ENCODE results near the gene RASA3. TPM values are rescaled to one million over a fixed set of nuclear protein-coding genes. Genes with fewer than 3 reads are reported as not detected.

RASA3 gene
- total RNA-seq, 1 experiment from 2014 or later: 0.95 TPM

DNA sequence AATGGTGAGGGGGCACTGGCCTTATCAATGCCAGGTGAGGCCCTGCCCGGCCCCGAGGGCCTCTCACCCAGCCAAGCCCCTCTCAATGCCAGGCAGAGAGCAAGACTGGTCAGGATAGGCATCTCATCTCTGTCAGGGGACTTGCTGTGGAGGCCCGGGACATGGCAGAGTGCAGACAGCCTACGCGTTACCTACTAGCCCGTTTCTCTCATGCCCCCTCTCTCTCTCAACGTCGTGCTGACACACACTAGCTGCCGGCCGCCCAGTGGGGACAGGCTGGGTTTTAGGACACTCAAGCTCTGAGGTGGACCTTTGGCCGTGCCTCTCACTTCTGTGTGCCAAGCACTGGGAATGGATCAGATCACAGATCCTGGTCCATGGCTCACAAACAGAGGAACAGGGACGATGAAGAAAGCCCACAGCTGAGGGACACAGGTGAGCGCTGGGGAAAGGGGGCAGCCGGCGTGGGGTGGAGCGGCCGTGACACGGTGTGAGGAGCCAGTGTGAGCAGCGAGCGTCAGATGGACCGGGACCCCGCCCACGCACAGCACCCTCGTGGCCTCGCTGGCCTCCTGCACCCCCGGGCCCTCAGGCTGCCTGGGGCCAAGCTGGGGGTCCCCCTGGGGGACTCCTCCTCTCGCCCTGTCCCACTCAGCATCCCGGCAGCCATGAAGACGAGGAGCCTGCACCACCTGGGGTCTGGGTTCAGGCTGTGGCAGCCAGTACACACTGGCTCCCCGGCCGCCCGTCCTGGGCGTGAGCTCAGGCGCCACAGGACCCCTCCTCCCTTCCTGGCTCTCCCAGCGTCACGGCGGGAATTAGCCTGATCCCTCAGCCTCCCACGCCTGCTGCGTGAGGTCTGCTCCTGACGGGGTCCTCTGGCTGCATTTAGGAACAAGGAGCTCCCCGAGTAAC is 81.6 kb downstream of the RASA3 start:
- DNase-seq: no peak
- no peak overlapping the region for H3K27ac Mint-ChIP-seq (ENCODE audit: unreplicated experiment)
- no peaks in the 10 kb centered on the region for H3K27me3 ChIP-seq (replicated peaks; ENCODE audit: control insufficient read depth, insufficient read depth, low read length)
- no peaks in the 10 kb centered on the region for H3K4me1 ChIP-seq
- TF ChIP-seq CTCF (IDR thresholded peaks at IDR 0.05; ENCODE audit: insufficient read depth in 1 of 2, low read depth in 1 of 2, low read length in 1 of 2, severe bottlenecking in 1 of 2, unreplicated experiment in 1 of 2): no peak
- no peaks in the 10 kb centered on the region for H3K9me3 ChIP-seq
- BruUV-seq (replicated peaks): no TSS peak
- peaks cover 7% of the 10 kb centered on the region for H3K9me3 Mint-ChIP-seq (ENCODE audit: unreplicated experiment)
- no peaks in the 10 kb centered on the region for H3K36me3 Mint-ChIP-seq (ENCODE audit: insufficient read depth, unreplicated experiment)
- intact Hi-C loops (cut with micrococcal nuclease; ENCODE audit: unreplicated experiment): no loop called here
- no peaks in the 10 kb centered on the region for H3K4me1 Mint-ChIP-seq (ENCODE audit: low read depth, unreplicated experiment)
- H3K4me3 ChIP-seq (ENCODE audit: low read depth, low read length): no peak overlapping the region
- H3K36me3 ChIP-seq (ENCODE audit: control insufficient read depth, insufficient read depth, low read length): no peaks in the 10 kb centered on the region
- H3K27me3 Mint-ChIP-seq (ENCODE audit: insufficient read depth, unreplicated experiment): no peaks in the 10 kb centered on the region
- POLR2A ChIA-PET: no interaction called here
- no peak overlapping the region for H3K4me3 Mint-ChIP-seq (ENCODE audit: unreplicated experiment)
- CTCF ChIA-PET: no interaction called here

GRCh38 chr13:114049626-114050101 is 82.8 kb downstream of the RASA3 start:
- H3K36me3 Mint-ChIP-seq (ENCODE audit: insufficient read depth, unreplicated experiment): no peaks in the 10 kb centered on the region
- Histone ChIP-seq H3K4me3 (ENCODE audit: low read depth, low read length) (no peak overlapping the region), H3K4me1 (no peaks in the 10 kb centered on the region), H3K9me3 (no peaks in the 10 kb centered on the region), H3K27me3 (replicated peaks; ENCODE audit: control insufficient read depth, insufficient read depth, low read length) (no peaks in the 10 kb centered on the region), H3K36me3 (ENCODE audit: control insufficient read depth, insufficient read depth, low read length) (no peaks in the 10 kb centered on the region)
- H3K9me3 Mint-ChIP-seq (ENCODE audit: unreplicated experiment): peaks cover 13% of the 10 kb centered on the region
- intact Hi-C loops (cut with micrococcal nuclease; ENCODE audit: unreplicated experiment): no loop called here
- no peaks in the 10 kb centered on the region for H3K4me1 Mint-ChIP-seq (ENCODE audit: low read depth, unreplicated experiment)
- POLR2A ChIA-PET: no interaction called here
- H3K4me3 Mint-ChIP-seq (ENCODE audit: unreplicated experiment): no peak overlapping the region
- no TSS peak for BruUV-seq (replicated peaks)
- TF ChIP-seq CTCF (IDR thresholded peaks at IDR 0.05; ENCODE audit: insufficient read depth in 1 of 2, low read depth in 1 of 2, low read length in 1 of 2, severe bottlenecking in 1 of 2, unreplicated experiment in 1 of 2): no peak
- CTCF ChIA-PET: no interaction called here
- H3K27me3 Mint-ChIP-seq (ENCODE audit: insufficient read depth, unreplicated experiment): no peaks in the 10 kb centered on the region
- no peak overlapping the region for H3K27ac Mint-ChIP-seq (ENCODE audit: unreplicated experiment)
- no peak for DNase-seq

DNA sequence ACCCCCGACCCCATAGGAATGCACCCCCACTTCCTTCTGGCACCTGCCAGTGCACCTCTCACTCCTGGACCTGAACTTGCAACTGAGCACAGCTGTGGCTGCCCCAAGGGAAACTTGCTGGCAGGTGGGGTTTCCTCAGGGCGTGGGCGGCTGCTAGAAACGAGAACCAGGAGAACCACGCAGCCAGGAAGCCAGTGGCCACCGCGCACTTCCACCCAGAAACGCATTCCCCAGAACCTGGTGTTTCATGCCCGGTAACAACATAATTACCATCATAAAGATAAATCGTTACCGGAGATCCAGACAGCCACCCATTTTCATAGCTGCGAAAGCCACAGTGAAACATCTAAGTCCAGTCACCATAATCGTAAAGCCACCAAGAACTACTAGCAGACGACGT is 83.4 kb downstream of the RASA3 start:
- ChIA-PET CTCF (no interaction called here), POLR2A (no interaction called here)
- Mint-ChIP-seq H3K27ac (ENCODE audit: unreplicated experiment) (no peak overlapping the region), H3K4me1 (ENCODE audit: low read depth, unreplicated experiment) (no peaks in the 10 kb centered on the region), H3K27me3 (ENCODE audit: insufficient read depth, unreplicated experiment) (no peaks in the 10 kb centered on the region), H3K9me3 (ENCODE audit: unreplicated experiment) (peaks cover 13% of the 10 kb centered on the region), H3K4me3 (ENCODE audit: unreplicated experiment) (no peak overlapping the region), H3K36me3 (ENCODE audit: insufficient read depth, unreplicated experiment) (no peaks in the 10 kb centered on the region)
- intact Hi-C loops (cut with micrococcal nuclease; ENCODE audit: unreplicated experiment): no loop called here
- H3K4me1 ChIP-seq: no peaks in the 10 kb centered on the region
- no peaks in the 10 kb centered on the region for H3K9me3 ChIP-seq
- no peak overlapping the region for H3K4me3 ChIP-seq (ENCODE audit: low read depth, low read length)
- BruUV-seq (replicated peaks): no TSS peak
- H3K36me3 ChIP-seq (ENCODE audit: control insufficient read depth, insufficient read depth, low read length): no peaks in the 10 kb centered on the region
- no peak for DNase-seq
- H3K27me3 ChIP-seq (replicated peaks; ENCODE audit: control insufficient read depth, insufficient read depth, low read length): no peaks in the 10 kb centered on the region
- no peak for TF ChIP-seq CTCF (IDR thresholded peaks at IDR 0.05; ENCODE audit: insufficient read depth in 1 of 2, low read depth in 1 of 2, low read length in 1 of 2, severe bottlenecking in 1 of 2, unreplicated experiment in 1 of 2)
